Measurements from ENCODE around the gene ARNT2. TPM values are rescaled to one million over a fixed set of nuclear protein-coding genes. Genes with fewer than 3 reads are reported as not detected.
"Not testable (repeated sequence)": the region's sequence is repeated elsewhere in the genome, so short reads cannot be mapped to it uniquely, and the experiment has no call there.

ARNT2 gene
- polyA plus RNA-seq, 4 donors: 54.3 to 67.1 (median 59.2) TPM

- DNase-seq (ENCODE audit: low read depth in 4 of 4, low spot score in 2 of 4): no peak
Measured at GRCh38 chr15:80639168-80639555, 235.0 kb downstream of the ARNT2 start.

GRCh38 chr15:80640531-80641121 lies 236.4 kb downstream of the ARNT2 start:
- no peak for DNase-seq (ENCODE audit: low read depth in 4 of 4, low spot score in 2 of 4)

GRCh38 chr15:80641384-80641783 lies 237.2 kb downstream of the ARNT2 start:
- no peak for DNase-seq (ENCODE audit: low read depth in 4 of 4, low spot score in 2 of 4)

GRCh38 chr15:80643431-80643951 lies 239.3 kb downstream of the ARNT2 start:
- DNase-seq (ENCODE audit: low read depth in 4 of 4, low spot score in 2 of 4): no peak

- no peak for DNase-seq (ENCODE audit: low read depth in 4 of 4, low spot score in 2 of 4)
Measured at GRCh38 chr15:80645494-80646065, 241.4 kb downstream of the ARNT2 start.

- not testable (repeated sequence) for DNase-seq (ENCODE audit: low read depth in 4 of 4, low spot score in 2 of 4)
Measured at GRCh38 chr15:80647424-80647823, 243.2 kb downstream of the ARNT2 start.

Other genes starting within 250 kb of the ARNT2 start
- gene CTXND1, start 152.2 kb upstream of the ARNT2 start, polyA plus RNA-seq (ENCODE audit: insufficient read length in 4 of 4): 10 to 100 TPM in 2 of 4 donors, 1 to 10 TPM in 2; 9.1 to 12.3 (median 10.0) TPM